Measurements from ENCODE around the gene BTF3L4. TPM values are rescaled to one million over a fixed set of nuclear protein-coding genes. Genes with fewer than 3 reads are reported as not detected.
A peak's percentile ranks its signal among the peaks of the same experiment; 100 is the strongest.

BTF3L4 gene
- total RNA-seq, 2 experiments from 2014 or later, result 25.5 to 49.0 TPM

- intact Hi-C loops (cut with micrococcal nuclease; ENCODE audit: unreplicated experiment), result loop anchor here (1.0 kb wide), 1 partner anchor 24 kb away; the partner anchor contains the start of gene BTF3L4
- Histone ChIP-seq H3K27ac (ENCODE audit: low read depth, low read length, poor library complexity, severe bottlenecking) (peak overlapping the region; percentile 39), H3K4me2 (ENCODE audit: low read length) (peak overlapping the region; percentile 100), H3K4me1 (ENCODE audit: insufficient read depth, low read length, poor library complexity, severe bottlenecking) (peaks cover 34% of the 10 kb centered on the region), H3K4me3 (ENCODE audit: low read depth, low read length, poor library complexity, severe bottlenecking) (peak overlapping the region; percentile 88), H4K20me1 (ENCODE audit: insufficient read depth, low read length) (peaks cover 17% of the 10 kb centered on the region; the same call in 1 of the 2 replicates), H3K9me2 (ENCODE audit: insufficient read depth, low read length) (no peaks in the 10 kb centered on the region), H3K79me2 (ENCODE audit: insufficient read depth, low read depth, low read length) (peaks cover 43% of the 10 kb centered on the region), H2AFZ (ENCODE audit: low read length) (peak overlapping the region; percentile 54; the same call in 1 of the 2 replicates), H3K9me3 (ENCODE audit: low read length) (no peaks in the 10 kb centered on the region), H3K36me3 (ENCODE audit: insufficient read depth, low read length) (peaks cover 38% of the 10 kb centered on the region)
- POLR2A ChIA-PET, result interaction anchor here (0.6 to 3.4 kb wide), 4 partner anchors 11 to 302 kb away, joined by 3 to 14 read pairs (median 4); partner anchors contain the start of genes BTF3L4 and TXNDC12
- TF ChIP-seq EZH2phosphoT487 (IDR thresholded peaks at IDR 0.05; ENCODE audit: borderline replicate concordance, low read depth, low read length) (no peak), CTCF (conservative IDR thresholded peaks at IDR 0.05; ENCODE audit: low read length) (no peak)
- BruUV-seq (replicated peaks), result no TSS peak
- peak; percentile 76 for DNase-seq (ENCODE audit: low spot score)
- CTCF ChIA-PET (ENCODE audit: unreplicated experiment), result no interaction called here
Observed at GRCh38 chr1:52032785-52033131, 23.3 kb upstream of the BTF3L4 start.

GRCh38 chr1:52033190-52034049 lies 22.7 kb upstream of the BTF3L4 start, which contains the start of gene KTI12:
Gene KTI12, minus strand, starts transcription at chr1:52033810. Its CDS starts 49 bp downstream, at chr1:52033761.
- ChIA-PET POLR2A (interaction anchor here (0.6 to 3.4 kb wide), 6 partner anchors 11 to 303 kb away, joined by 3 to 14 read pairs (median 3); partner anchors contain the start of genes BTF3L4 and TXNDC12), CTCF (ENCODE audit: unreplicated experiment) (no interaction called here)
- Histone ChIP-seq H3K27ac (ENCODE audit: low read depth, low read length, poor library complexity, severe bottlenecking) (peak within 1 kb of the TSS; percentile 39), H4K20me1 (ENCODE audit: insufficient read depth, low read length) (peaks cover 17% of the 10 kb centered on the region; the same call in 1 of the 2 replicates), H3K9me2 (ENCODE audit: insufficient read depth, low read length) (no peaks in the 10 kb centered on the region), H3K4me2 (ENCODE audit: low read length) (peak within 1 kb of the TSS; percentile 100), H3K36me3 (ENCODE audit: insufficient read depth, low read length) (peaks cover 44% of the 10 kb centered on the region), H3K9me3 (ENCODE audit: low read length) (no peaks in the 10 kb centered on the region), H3K79me2 (ENCODE audit: insufficient read depth, low read depth, low read length) (peaks cover 43% of the 10 kb centered on the region), H2AFZ (ENCODE audit: low read length) (peak within 1 kb of the TSS; percentile 54; the same call in 1 of the 2 replicates), H3K4me3 (ENCODE audit: low read depth, low read length, poor library complexity, severe bottlenecking) (peak within 1 kb of the TSS; percentile 88), H3K4me1 (ENCODE audit: insufficient read depth, low read length, poor library complexity, severe bottlenecking) (peaks cover 34% of the 10 kb centered on the region)
- no TSS peak for BruUV-seq (replicated peaks)
- intact Hi-C loops (cut with micrococcal nuclease; ENCODE audit: unreplicated experiment), result loop anchor here (1.0 kb wide), 1 partner anchor 23 kb away; the partner anchor contains the start of gene BTF3L4
- DNase-seq (ENCODE audit: low spot score), result peak; percentile 95
- TF ChIP-seq CTCF (conservative IDR thresholded peaks at IDR 0.05; ENCODE audit: low read length) (no peak), EZH2phosphoT487 (IDR thresholded peaks at IDR 0.05; ENCODE audit: borderline replicate concordance, low read depth, low read length) (no peak)

Measured in OCI-LY7 (cell line).